IMR-90 (cell line): ENCODE data around the gene SORCS1. TPM values are rescaled to one million over a fixed set of nuclear protein-coding genes. Genes with fewer than 3 reads are reported as not detected.

Experiments used
- ATAC-seq: fragments of 200-7000 bp; cut with Tn5 transposase; 2 replicates; pipeline ENCODE4 v1.9.1; 2020; ENCODE audit warnings: low read depth, mild to moderate bottlenecking, moderate library complexity
- BruUV-seq: library from RNA; stranded (reverse); fragments of 400-500 nt; replicated peaks from 2 replicates; lab custom pipeline; 2021; lab: Mats Ljungman, UMichigan
- CTCF ChIA-PET: fragments of 300-600 bp; formaldehyde crosslinking; extraction: SDS; loops from one replicate; lab custom pipeline; 2021; ENCODE audit warnings: antibody characterized with exemption; lab: Yijun Ruan, JAX
- POLR2A ChIA-PET: fragments of 300-600 bp; sonication (Branson Sonifier 250); formaldehyde crosslinking; loops from one replicate; lab custom pipeline; 2022; ENCODE audit warnings: antibody characterized with exemption; ENCODE audit not compliant: unreplicated experiment; lab: Charles Lee
- DNase-seq: peaks from one replicate; pipeline ENCODE4 v3.0.0; 2013
- H2AFZ ChIP-seq: replicated peaks from 2 replicates; pipeline ENCODE3; 2013; ENCODE audit warnings: low read length, mild to moderate bottlenecking; ENCODE audit not compliant: poor library complexity
- H2AK5ac ChIP-seq: 2 replicates; pipeline ENCODE4 v1.6.1; 2013; ENCODE audit warnings: low read depth, low read length, inconsistent platforms
- H2AK9ac ChIP-seq: replicated peaks from 2 replicates; pipeline ENCODE3; 2013; ENCODE audit warnings: mild to moderate bottlenecking, low read depth, low read length, moderate library complexity; ENCODE audit not compliant: poor library complexity
- H2BK120ac ChIP-seq: 2 replicates; pipeline ENCODE4 v1.6.1; 2013; ENCODE audit warnings: low read depth, low read length, inconsistent platforms
- H2BK15ac ChIP-seq: 3 replicates; pipeline ENCODE4 v1.6.1; 2013; ENCODE audit warnings: low read depth, low read length, inconsistent platforms
- H2BK20ac ChIP-seq: 2 replicates; pipeline ENCODE4 v1.6.1; 2013; ENCODE audit warnings: low read depth, mild to moderate bottlenecking, inconsistent platforms, low read length, moderate library complexity
- H2BK5ac ChIP-seq: 2 replicates; pipeline ENCODE4 v1.6.1; 2013; ENCODE audit warnings: mild to moderate bottlenecking, low read depth, low read length, inconsistent platforms; ENCODE audit not compliant: poor library complexity, severe bottlenecking
- H3K14ac ChIP-seq: replicated peaks from 2 replicates; pipeline ENCODE4 v1.6.1; 2013; ENCODE audit warnings: low read depth, low read length, inconsistent platforms
- H3K18ac ChIP-seq: 2 replicates; pipeline ENCODE4 v1.6.1; 2013; ENCODE audit warnings: low read depth, low read length, control low read depth
- H3K23ac ChIP-seq: 2 replicates; pipeline ENCODE4 v1.6.1; 2013; ENCODE audit warnings: low read depth, low read length, inconsistent platforms
- H3K27ac ChIP-seq: 2 replicates; pipeline ENCODE4 v1.5.1; 2013; ENCODE audit warnings: mild to moderate bottlenecking, control low read depth, low read length; ENCODE audit not compliant: insufficient read depth
- H3K27me3 ChIP-seq: 2 replicates; pipeline ENCODE4 v1.6.1; 2013; ENCODE audit warnings: low read length; ENCODE audit not compliant: control insufficient read depth, insufficient read depth
- H3K36me3 ChIP-seq: 2 replicates; pipeline ENCODE4 v1.6.1; 2013; ENCODE audit warnings: low read length, mixed read lengths; ENCODE audit not compliant: control insufficient read depth, insufficient read depth
- H3K4ac ChIP-seq: 2 replicates; pipeline ENCODE4 v1.6.1; 2013; ENCODE audit warnings: low read depth, low read length, inconsistent platforms
- H3K4me1 ChIP-seq: 2 replicates; pipeline ENCODE4 v1.6.1; 2013; ENCODE audit warnings: low read length, mixed read lengths; ENCODE audit not compliant: control insufficient read depth, insufficient read depth
- H3K4me2 ChIP-seq: 2 replicates; pipeline ENCODE4 v1.6.1; 2013; ENCODE audit warnings: low read depth, mild to moderate bottlenecking, control low read depth, low read length, moderate library complexity
- H3K4me3 ChIP-seq: 2 replicates; pipeline ENCODE4 v1.5.1; 2013; ENCODE audit warnings: low read depth, mild to moderate bottlenecking, control low read depth, low read length, moderate library complexity; ENCODE audit not compliant: insufficient read depth
- H3K56ac ChIP-seq: 2 replicates; pipeline ENCODE4 v1.6.1; 2013; ENCODE audit warnings: low read length, inconsistent platforms; ENCODE audit not compliant: insufficient read depth; ENCODE audit errors: extremely low read depth
- H3K79me1 ChIP-seq, 2 experiments: 2 replicates each; pipeline ENCODE4 v1.6.1; 2013; ENCODE audit warnings: low read length in 2 of 2, inconsistent platforms in 1 of 2, low read depth in 1 of 2
- H3K9ac ChIP-seq: 2 replicates; pipeline ENCODE4 v1.6.1; 2013; ENCODE audit warnings: low read depth, low read length, control low read depth
- H3K9me1 ChIP-seq: 2 replicates; pipeline ENCODE4 v1.6.1; 2013; ENCODE audit warnings: low read length, inconsistent platforms; ENCODE audit not compliant: insufficient read depth
- H3K9me3 ChIP-seq: 2 replicates; pipeline ENCODE4 v1.6.1; 2013; ENCODE audit warnings: low read length; ENCODE audit not compliant: control insufficient read depth, insufficient read depth
- H4K20me1 ChIP-seq: 2 replicates; pipeline ENCODE4 v1.6.1; 2013; ENCODE audit warnings: low read length, inconsistent platforms; ENCODE audit not compliant: insufficient read depth
- H4K5ac ChIP-seq: 2 replicates; pipeline ENCODE4 v1.6.1; 2013; ENCODE audit warnings: mild to moderate bottlenecking, low read depth, low read length, control low read depth
- H4K8ac ChIP-seq, 2 experiments: 2 replicates each; pipeline ENCODE4 v1.6.1; 2013; ENCODE audit warnings: low read depth in 2 of 2, low read length in 2 of 2, control low read depth in 1 of 2, inconsistent platforms in 1 of 2
- H4K91ac ChIP-seq: 2 replicates; pipeline ENCODE4 v1.6.1; 2013; ENCODE audit warnings: low read depth, low read length, inconsistent platforms; ENCODE audit not compliant: insufficient read depth
- CEBPB ChIP-seq: IDR thresholded peaks from 2 replicates; pipeline ENCODE4 v1.6.1; 2012; ENCODE audit warnings: low read depth, low read length, improper control_type of control experiment
- CHD1 ChIP-seq: IDR thresholded peaks from 2 replicates; pipeline ENCODE4 v1.6.1; 2012; ENCODE audit warnings: low read depth, low read length, improper control_type of control experiment
- CTCF ChIP-seq: conservative IDR thresholded peaks from 2 replicates; pipeline ENCODE4 v1.5.1; 2012; ENCODE audit warnings: mild to moderate bottlenecking, low read depth, low read length, improper control_type of control experiment
- FOS ChIP-seq: fragments of 150-350 bp; IDR thresholded peaks from 2 replicates; pipeline ENCODE4 v1.6.1; 2016; ENCODE audit warnings: low read depth, low read length
- MAFK ChIP-seq: IDR thresholded peaks from 2 replicates; pipeline ENCODE4 v1.6.1; 2012; ENCODE audit warnings: low read depth, low read length, improper control_type of control experiment
- RCOR1 ChIP-seq: IDR thresholded peaks from 2 replicates; pipeline ENCODE4 v1.6.1; 2012; ENCODE audit warnings: mild to moderate bottlenecking, low read length, improper control_type of control experiment; ENCODE audit not compliant: insufficient replicate concordance
- USF2 ChIP-seq: fragments of 150-350 bp; IDR thresholded peaks from 2 replicates; pipeline ENCODE4 v1.6.1; 2017; ENCODE audit warnings: mild to moderate bottlenecking, antibody characterized with exemption, low read length, low read depth
- WGBS, 2 experiments: methylation state at CpG; one replicate each; pipeline versions ENCODE4 v1.1.5 to v1.1.7; 2013; ENCODE audit warnings: missing lambda C conversion rate in 2 of 2; ENCODE audit not compliant: insufficient read length in 1 of 2; ENCODE audit errors: extremely low coverage in 2 of 2; 5-methylcytosine and 5-hydroxymethylcytosine counted together
- dilution Hi-C: fragments of 300-500 bp; cut with HindIII; formaldehyde crosslinking; loops from one replicate; pipeline ENCODE4 v1.14.3; 2018; ENCODE audit warnings: low sequenced_read_pairs; ENCODE audit not compliant: unreplicated experiment
- in situ Hi-C: fragments of 300-500 bp; cut with MboI; formaldehyde crosslinking; loops from 3 replicates; pipeline ENCODE4 v1.14.3; 2019; ENCODE audit warnings: low sequenced_read_pairs, inconsistent platforms, mixed read lengths
- intact Hi-C: fragments of 100-400 bp; cut with micrococcal nuclease; formaldehyde crosslinking; loops from 2 replicates; pipeline ENCODE4 v1.10.0; 2022
- polyA plus RNA-seq, 3 experiments: library from polyadenylated mRNA; depleted of rRNA; stranded (reverse); fragments of >200 nt; gene quantifications; 2 replicates each; pipeline ENCODE4 v1.2.3, GENCODE V29; 2012; ENCODE audit warnings: low replicate concordance in 1 of 3
- total RNA-seq: library from RNA; depleted of rRNA; stranded (reverse); fragments of >200 nt; gene quantifications from 2 replicates; pipeline ENCODE4 v1.2.3, GENCODE V29; 2012

The SORCS1 gene
- total and polyA plus RNA-seq, 2 of the 4 experiments (the other 2 are of a cell fraction): under 0.01 TPM; not detected in 1

GRCh38 chr10:106820579-106820978, 343.9 kb downstream of the SORCS1 start:
- POLR2A ChIA-PET: no interaction called here
- no peak overlapping the region for H2BK5ac ChIP-seq
- H3K9me1 ChIP-seq: no peaks in the 10 kb centered on the region
- TF ChIP-seq USF2: no peak
- TF ChIP-seq CTCF: no peak
- no peak for TF ChIP-seq RCOR1
- TF ChIP-seq FOS: no peak
- TF ChIP-seq MAFK: no peak
- TF ChIP-seq CHD1: no peak
- no peak for TF ChIP-seq CEBPB
- no peak overlapping the region for H2BK15ac ChIP-seq
- H3K9me3 ChIP-seq: peaks cover 4% of the 10 kb centered on the region; the same call in 1 of the 2 replicates
- no peak overlapping the region for H3K4ac ChIP-seq
- H3K56ac ChIP-seq: no peak overlapping the region
- DNase-seq (no peak), ATAC-seq (no peak)
- no peak overlapping the region for H2BK120ac ChIP-seq
- H3K4me1 ChIP-seq: no peaks in the 10 kb centered on the region
- H3K4me2 ChIP-seq: no peak overlapping the region
- no peak overlapping the region for H4K5ac ChIP-seq
- intact Hi-C loops: no loop called here
- H3K79me1 ChIP-seq: no peaks in the 10 kb centered on the region
- WGBS, 2 experiments: 80% methylated on average over 2 of the region's 3 CpGs; no CpG with 5 or more reads in 1 of the 2 experiments
- H3K27ac ChIP-seq: no peak overlapping the region
- no peak overlapping the region for H3K23ac ChIP-seq
- BruUV-seq: no TSS peak
- H2AK9ac ChIP-seq: no peak overlapping the region
- no peak overlapping the region for H4K91ac ChIP-seq
- H2AFZ ChIP-seq: no peak overlapping the region
- no peaks in the 10 kb centered on the region for H3K36me3 ChIP-seq
- H4K8ac ChIP-seq: no peak overlapping the region
- H2AK5ac ChIP-seq: no peak overlapping the region
- H3K4me3 ChIP-seq: no peak overlapping the region
- in situ Hi-C loops: no loop called here
- H3K9ac ChIP-seq: no peak overlapping the region
- no peaks in the 10 kb centered on the region for H3K27me3 ChIP-seq
- H3K14ac ChIP-seq: no peak overlapping the region
- H4K20me1 ChIP-seq: no peaks in the 10 kb centered on the region
- CTCF ChIA-PET: no interaction called here
- no peak overlapping the region for H2BK20ac ChIP-seq
- H3K18ac ChIP-seq: no peak overlapping the region
- dilution Hi-C loops: no loop called here
